IPS-15b (cell line): ENCODE data around the gene LHPP.

Source experiments
- H3K27me3 ChIP-seq: one replicate; pipeline ENCODE4 v1.6.1; 2013; ENCODE audit warnings: low read length; ENCODE audit not compliant: control insufficient read depth, insufficient read depth
- H3K36me3 ChIP-seq: one replicate; pipeline ENCODE4 v1.6.1; 2013; ENCODE audit warnings: low read length; ENCODE audit not compliant: control insufficient read depth, insufficient read depth
- H3K4me1 ChIP-seq: one replicate; pipeline ENCODE4 v1.6.1; 2013; ENCODE audit warnings: mild to moderate bottlenecking, low read length; ENCODE audit not compliant: control insufficient read depth, insufficient read depth
- H3K4me3 ChIP-seq: one replicate; pipeline ENCODE4 v1.5.1; 2013; ENCODE audit warnings: low read depth, low read length
- H3K9ac ChIP-seq: one replicate; pipeline ENCODE4 v1.6.1; 2013; ENCODE audit warnings: low read depth, mild to moderate bottlenecking, low read length
- H3K9me3 ChIP-seq: one replicate; pipeline ENCODE4 v1.6.1; 2013; ENCODE audit warnings: mild to moderate bottlenecking, low read length; ENCODE audit not compliant: control insufficient read depth, insufficient read depth

The LHPP gene

GRCh38 chr10:124627866-124628675, 166.4 kb downstream of the LHPP start:
- no peaks in the 10 kb centered on the region for H3K36me3 ChIP-seq
- H3K4me3 ChIP-seq = no peak overlapping the region
- peaks cover 7% of the 10 kb centered on the region for H3K4me1 ChIP-seq
- no peak overlapping the region for H3K9ac ChIP-seq
- no peaks in the 10 kb centered on the region for H3K9me3 ChIP-seq
- no peaks in the 10 kb centered on the region for H3K27me3 ChIP-seq

- Histone ChIP-seq H3K36me3 (no peaks in the 10 kb centered on the region), H3K27me3 (no peaks in the 10 kb centered on the region), H3K4me1 (peaks cover 7% of the 10 kb centered on the region), H3K9me3 (no peaks in the 10 kb centered on the region), H3K4me3 (no peak overlapping the region), H3K9ac (no peak overlapping the region)
Observed at GRCh38 chr10:124628676-124629021, 167.0 kb downstream of the LHPP start.

- Histone ChIP-seq H3K9me3 (no peaks in the 10 kb centered on the region), H3K4me3 (no peak overlapping the region), H3K36me3 (no peaks in the 10 kb centered on the region), H3K27me3 (no peaks in the 10 kb centered on the region), H3K4me1 (peaks cover 7% of the 10 kb centered on the region), H3K9ac (no peak overlapping the region)
Observed at GRCh38 chr10:124629415-124629814, 167.8 kb downstream of the LHPP start.

GRCh38 chr10:124629842-124630241, 168.2 kb downstream of the LHPP start:
- Histone ChIP-seq H3K4me1 (peaks cover 7% of the 10 kb centered on the region), H3K36me3 (no peaks in the 10 kb centered on the region), H3K9me3 (no peaks in the 10 kb centered on the region), H3K4me3 (no peak overlapping the region), H3K27me3 (no peaks in the 10 kb centered on the region), H3K9ac (no peak overlapping the region)

- Histone ChIP-seq H3K4me3 (no peak overlapping the region), H3K4me1 (peaks cover 7% of the 10 kb centered on the region), H3K27me3 (no peaks in the 10 kb centered on the region), H3K9ac (no peak overlapping the region), H3K9me3 (no peaks in the 10 kb centered on the region), H3K36me3 (no peaks in the 10 kb centered on the region)
Observed at GRCh38 chr10:124630551-124630950, 168.9 kb downstream of the LHPP start.

GRCh38 chr10:124632064-124632531, 170.5 kb downstream of the LHPP start:
- H3K27me3 ChIP-seq = no peaks in the 10 kb centered on the region
- no peak overlapping the region for H3K4me3 ChIP-seq
- H3K9me3 ChIP-seq = no peaks in the 10 kb centered on the region
- peaks cover 3% of the 10 kb centered on the region for H3K4me1 ChIP-seq
- H3K36me3 ChIP-seq = peaks cover 3% of the 10 kb centered on the region
- no peak overlapping the region for H3K9ac ChIP-seq

GRCh38 chr10:124632566-124632965, 170.9 kb downstream of the LHPP start:
- H3K9ac ChIP-seq = no peak overlapping the region
- H3K36me3 ChIP-seq = peaks cover 4% of the 10 kb centered on the region
- no peaks in the 10 kb centered on the region for H3K27me3 ChIP-seq
- H3K4me3 ChIP-seq = no peak overlapping the region
- no peaks in the 10 kb centered on the region for H3K9me3 ChIP-seq
- H3K4me1 ChIP-seq = no peaks in the 10 kb centered on the region

GRCh38 chr10:124636271-124636995, 174.8 kb downstream of the LHPP start:
- Histone ChIP-seq H3K36me3 (peaks cover 4% of the 10 kb centered on the region), H3K9me3 (no peaks in the 10 kb centered on the region), H3K4me1 (no peaks in the 10 kb centered on the region), H3K4me3 (no peak overlapping the region), H3K9ac (no peak overlapping the region), H3K27me3 (no peaks in the 10 kb centered on the region)

GRCh38 chr10:124637091-124637700, 175.6 kb downstream of the LHPP start:
- Histone ChIP-seq H3K36me3 (peaks cover 4% of the 10 kb centered on the region), H3K9ac (no peak overlapping the region), H3K9me3 (no peaks in the 10 kb centered on the region), H3K27me3 (no peaks in the 10 kb centered on the region), H3K4me3 (no peak overlapping the region), H3K4me1 (no peaks in the 10 kb centered on the region)

- H3K4me1 ChIP-seq = no peaks in the 10 kb centered on the region
- H3K27me3 ChIP-seq = no peaks in the 10 kb centered on the region
- H3K9ac ChIP-seq = no peak overlapping the region
- H3K4me3 ChIP-seq = no peak overlapping the region
- H3K9me3 ChIP-seq = no peaks in the 10 kb centered on the region
- H3K36me3 ChIP-seq = peaks cover 4% of the 10 kb centered on the region
Observed at GRCh38 chr10:124637746-124638145, 176.1 kb downstream of the LHPP start.

- Histone ChIP-seq H3K4me3 (no peak overlapping the region), H3K9me3 (no peaks in the 10 kb centered on the region), H3K9ac (no peak overlapping the region), H3K36me3 (peaks cover 4% of the 10 kb centered on the region), H3K4me1 (no peaks in the 10 kb centered on the region), H3K27me3 (no peaks in the 10 kb centered on the region)
Observed at GRCh38 chr10:124639206-124639605, 177.6 kb downstream of the LHPP start.
